Measurements from ENCODE around the gene AGFG2. TPM values are rescaled to one million over a fixed set of nuclear protein-coding genes. Genes with fewer than 3 reads are reported as not detected.
A peak's percentile ranks its signal among the peaks of the same experiment; 100 is the strongest.
"Not testable (repeated sequence)": the region's sequence is repeated elsewhere in the genome, so short reads cannot be mapped to it uniquely, and the experiment has no call there.

AGFG2 gene
- total and polyA plus RNA-seq, 2 donors (not counting 1 experiment from before 2014, with no cell fraction given), result 2.4 to 3.1 TPM

DNA sequence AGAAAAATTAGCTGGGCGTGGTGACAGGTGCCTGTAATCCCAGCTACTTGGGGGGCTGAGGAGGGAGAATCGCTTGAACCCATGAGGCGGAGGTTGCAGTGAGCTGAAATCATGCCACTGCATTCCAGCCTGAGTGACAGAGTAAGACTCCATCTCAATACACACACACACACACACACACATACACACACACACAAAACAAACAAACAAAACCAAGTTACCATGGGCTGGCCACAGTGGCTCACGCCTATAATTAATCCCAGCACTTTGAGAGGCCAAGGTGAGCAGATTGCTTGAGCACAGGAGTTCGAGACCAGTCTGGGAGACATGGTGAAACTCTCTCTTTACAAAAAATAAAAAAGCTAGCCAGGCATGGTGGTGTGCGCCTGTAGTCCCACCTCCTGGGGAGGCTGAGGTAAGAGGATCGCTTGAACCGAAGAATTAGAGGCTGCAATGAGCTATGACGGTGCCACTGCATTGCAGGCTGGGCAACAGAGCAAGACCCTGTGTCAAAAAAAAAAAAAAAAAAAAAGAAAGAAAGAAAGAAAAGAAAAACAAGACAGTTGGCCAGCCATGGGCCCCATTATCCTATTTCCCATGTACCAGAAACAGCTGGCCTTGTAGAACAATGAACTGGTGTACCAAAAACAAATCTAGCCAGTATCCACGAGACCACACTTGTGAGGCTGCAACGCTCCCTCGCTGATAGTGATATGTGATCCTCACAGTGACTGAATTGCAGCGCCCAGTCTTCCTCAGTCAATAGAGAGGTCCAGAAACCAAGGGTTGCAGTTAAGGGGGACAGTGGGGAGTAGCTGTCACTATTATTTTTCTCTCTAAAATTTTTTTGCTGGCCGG, 6.6 kb upstream of the AGFG2 start:
- Histone ChIP-seq H3K36me3 (ENCODE audit: control insufficient read depth, insufficient read depth, low read length) (no peaks in the 10 kb centered on the region), H4K20me1 (ENCODE audit: control insufficient read depth, extremely low read depth, insufficient read depth, low read length) (no peaks in the 10 kb centered on the region), H3K9ac (ENCODE audit: insufficient read depth, low read length) (no peak overlapping the region), H2AFZ (ENCODE audit: low read length) (no peak overlapping the region), H3K9me3 (ENCODE audit: control insufficient read depth, insufficient read depth, low read depth, low read length) (no peaks in the 10 kb centered on the region), H3K4me1 (ENCODE audit: control insufficient read depth, extremely low read depth, insufficient read depth, low read length) (no peaks in the 10 kb centered on the region), H3K27me3 (ENCODE audit: control insufficient read depth, insufficient read depth, low read length) (no peaks in the 10 kb centered on the region), H3K4me3 (replicated peaks in 1 of 4; ENCODE audit: control extremely low read depth in 1 of 4, insufficient read depth in 1 of 4, low read depth in 3 of 4, low read length in 4 of 4) (no peak overlapping the region), H3K4me2 (ENCODE audit: extremely low read depth, insufficient read depth, low read length) (no peak overlapping the region), H3K79me2 (ENCODE audit: control insufficient read depth, insufficient read depth, low read length) (no peaks in the 10 kb centered on the region), H3K27ac (ENCODE audit: insufficient read depth, low read length) (no peak overlapping the region)
- no peak for TF ChIP-seq EZH2 (IDR thresholded peaks at IDR 0.05; ENCODE audit: low read length, missing control alignments)
- TF ChIP-seq, protein P1, sequence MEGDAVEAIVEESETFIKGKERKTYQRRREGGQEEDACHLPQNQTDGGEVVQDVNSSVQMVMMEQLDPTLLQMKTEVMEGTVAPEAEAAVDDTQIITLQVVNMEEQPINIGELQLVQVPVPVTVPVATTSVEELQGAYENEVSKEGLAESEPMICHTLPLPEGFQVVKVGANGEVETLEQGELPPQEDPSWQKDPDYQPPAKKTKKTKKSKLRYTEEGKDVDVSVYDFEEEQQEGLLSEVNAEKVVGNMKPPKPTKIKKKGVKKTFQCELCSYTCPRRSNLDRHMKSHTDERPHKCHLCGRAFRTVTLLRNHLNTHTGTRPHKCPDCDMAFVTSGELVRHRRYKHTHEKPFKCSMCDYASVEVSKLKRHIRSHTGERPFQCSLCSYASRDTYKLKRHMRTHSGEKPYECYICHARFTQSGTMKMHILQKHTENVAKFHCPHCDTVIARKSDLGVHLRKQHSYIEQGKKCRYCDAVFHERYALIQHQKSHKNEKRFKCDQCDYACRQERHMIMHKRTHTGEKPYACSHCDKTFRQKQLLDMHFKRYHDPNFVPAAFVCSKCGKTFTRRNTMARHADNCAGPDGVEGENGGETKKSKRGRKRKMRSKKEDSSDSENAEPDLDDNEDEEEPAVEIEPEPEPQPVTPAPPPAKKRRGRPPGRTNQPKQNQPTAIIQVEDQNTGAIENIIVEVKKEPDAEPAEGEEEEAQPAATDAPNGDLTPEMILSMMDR (conservative IDR thresholded peaks at IDR 0.05 in 1 of 2, IDR thresholded peaks at IDR 0.05 in 1 of 2; ENCODE audit: low read depth in 1 of 2, low read length in 2 of 2), result no peak
- DNase-seq (ENCODE audit: low read depth in 2 of 2), result no peak

DNA sequence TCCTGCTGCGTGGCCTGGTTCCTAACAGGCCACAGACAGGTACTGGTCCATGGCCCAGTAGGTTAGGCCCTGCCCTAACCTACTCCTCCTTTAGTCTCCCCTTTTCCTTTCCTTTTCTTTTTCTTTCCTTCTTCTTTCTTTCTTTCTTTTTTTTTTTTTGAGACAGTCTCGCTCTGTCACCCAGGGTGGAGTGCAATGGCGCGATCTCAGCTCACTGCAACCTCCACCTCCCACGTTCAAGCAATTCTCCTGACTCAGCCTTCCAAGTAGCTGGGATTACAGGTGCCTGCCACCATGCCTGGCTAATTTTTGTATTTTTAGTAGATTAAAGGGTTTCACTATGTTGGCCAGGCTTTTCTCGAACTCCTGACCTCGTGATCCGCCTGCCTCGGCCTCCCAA, 3.0 kb upstream of the AGFG2 start:
- H3K9me3 ChIP-seq (ENCODE audit: control insufficient read depth, insufficient read depth, low read depth, low read length); H2AFZ ChIP-seq (ENCODE audit: low read length); H3K79me2 ChIP-seq (ENCODE audit: control insufficient read depth, insufficient read depth, low read length); H3K27me3 ChIP-seq (ENCODE audit: control insufficient read depth, insufficient read depth, low read length); H3K4me2 ChIP-seq (ENCODE audit: extremely low read depth, insufficient read depth, low read length); H3K36me3 ChIP-seq (ENCODE audit: control insufficient read depth, insufficient read depth, low read length); H3K4me3 ChIP-seq (replicated peaks in 1 of 4; ENCODE audit: control extremely low read depth in 1 of 4, insufficient read depth in 1 of 4, low read depth in 3 of 4, low read length in 4 of 4); DNase-seq (ENCODE audit: low read depth in 2 of 2); H3K4me1 ChIP-seq (ENCODE audit: control insufficient read depth, extremely low read depth, insufficient read depth, low read length); H4K20me1 ChIP-seq (ENCODE audit: control insufficient read depth, extremely low read depth, insufficient read depth, low read length); H3K27ac ChIP-seq (ENCODE audit: insufficient read depth, low read length); H3K9ac ChIP-seq (ENCODE audit: insufficient read depth, low read length): not testable (repeated sequence)

DNA sequence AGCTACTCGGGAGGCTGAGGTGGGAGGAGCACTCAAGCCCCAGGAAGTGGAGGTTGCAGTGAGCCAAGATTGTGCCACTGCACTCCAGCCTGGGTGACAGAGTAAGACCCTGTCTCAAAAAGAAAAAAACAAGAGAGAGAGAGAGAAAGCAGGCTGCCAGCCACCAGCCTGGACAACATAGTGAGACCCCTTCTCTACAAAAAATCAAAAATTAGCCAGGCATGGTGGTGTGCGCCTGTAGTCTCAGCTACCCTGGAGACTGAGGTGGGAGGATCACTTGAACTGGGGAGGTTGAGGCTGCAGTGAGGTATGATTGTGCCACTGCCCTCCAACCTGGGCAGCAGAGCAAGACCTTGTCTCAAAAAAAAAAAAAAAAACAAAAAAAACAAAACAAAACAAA, 2.3 kb upstream of the AGFG2 start:
- not testable (repeated sequence) for H3K9me3 ChIP-seq (ENCODE audit: control insufficient read depth, insufficient read depth, low read depth, low read length); H3K27me3 ChIP-seq (ENCODE audit: control insufficient read depth, insufficient read depth, low read length)

DNA sequence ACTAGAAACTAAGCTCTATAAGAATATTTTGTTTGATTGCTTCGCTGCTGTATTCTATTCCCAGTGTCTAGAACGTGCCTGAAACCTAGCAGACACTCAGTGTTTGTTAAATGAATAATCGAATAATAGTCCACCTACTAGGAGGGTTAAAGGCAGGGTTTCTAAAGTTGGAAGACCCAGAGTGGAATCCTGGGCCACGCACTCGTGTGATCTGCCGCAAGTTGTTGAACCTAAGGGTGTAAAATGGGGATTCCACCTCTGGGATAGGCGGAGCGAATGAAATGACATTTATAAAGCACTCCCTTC, 702 bp upstream of the AGFG2 start:
- Histone ChIP-seq H3K4me3 (replicated peaks in 1 of 4; ENCODE audit: control extremely low read depth in 1 of 4, insufficient read depth in 1 of 4, low read depth in 3 of 4, low read length in 4 of 4) (peak overlapping the region; percentile 15 to 67 (median 48)), H3K4me1 (ENCODE audit: control insufficient read depth, extremely low read depth, insufficient read depth, low read length) (peaks cover 2% of the 10 kb centered on the region), H3K9me3 (ENCODE audit: control insufficient read depth, insufficient read depth, low read depth, low read length) (no peaks in the 10 kb centered on the region), H3K4me2 (ENCODE audit: extremely low read depth, insufficient read depth, low read length) (peak overlapping the region; percentile 70), H3K79me2 (ENCODE audit: control insufficient read depth, insufficient read depth, low read length) (no peaks in the 10 kb centered on the region), H4K20me1 (ENCODE audit: control insufficient read depth, extremely low read depth, insufficient read depth, low read length) (no peaks in the 10 kb centered on the region), H3K9ac (ENCODE audit: insufficient read depth, low read length) (no peak overlapping the region), H3K36me3 (ENCODE audit: control insufficient read depth, insufficient read depth, low read length) (no peaks in the 10 kb centered on the region), H3K27me3 (ENCODE audit: control insufficient read depth, insufficient read depth, low read length) (no peaks in the 10 kb centered on the region), H2AFZ (ENCODE audit: low read length) (peak overlapping the region; percentile 56), H3K27ac (ENCODE audit: insufficient read depth, low read length) (peak overlapping the region; percentile 28)
- TF ChIP-seq, protein P1 (conservative IDR thresholded peaks at IDR 0.05 in 1 of 2, IDR thresholded peaks at IDR 0.05 in 1 of 2; ENCODE audit: low read depth in 1 of 2, low read length in 2 of 2), result no peak
- no peak for TF ChIP-seq EZH2 (IDR thresholded peaks at IDR 0.05; ENCODE audit: low read length, missing control alignments)
- no peak for DNase-seq (ENCODE audit: low read depth in 2 of 2)

More for the DNA sequence above, 2.3 kb upstream of the AGFG2 start:
- H3K79me2 ChIP-seq (ENCODE audit: control insufficient read depth, insufficient read depth, low read length); H2AFZ ChIP-seq (ENCODE audit: low read length); DNase-seq (ENCODE audit: low read depth in 2 of 2); H3K4me3 ChIP-seq (replicated peaks in 1 of 4; ENCODE audit: control extremely low read depth in 1 of 4, insufficient read depth in 1 of 4, low read depth in 3 of 4, low read length in 4 of 4); H3K4me1 ChIP-seq (ENCODE audit: control insufficient read depth, extremely low read depth, insufficient read depth, low read length); H3K27ac ChIP-seq (ENCODE audit: insufficient read depth, low read length); H3K9ac ChIP-seq (ENCODE audit: insufficient read depth, low read length); H4K20me1 ChIP-seq (ENCODE audit: control insufficient read depth, extremely low read depth, insufficient read depth, low read length); H3K36me3 ChIP-seq (ENCODE audit: control insufficient read depth, insufficient read depth, low read length); H3K4me2 ChIP-seq (ENCODE audit: extremely low read depth, insufficient read depth, low read length): not testable (repeated sequence)
